CD14-positive monocyte (primary cell): ENCODE data around the gene CUBN. TPM values are rescaled to one million over a fixed set of nuclear protein-coding genes. Genes with fewer than 3 reads are reported as not detected.

Source experiments
- DNase-seq, 3 donors: peaks; one replicate each; pipeline ENCODE4 v3.0.0-alpha.2; 2011 to 2022
- H2AFZ ChIP-seq: 2 replicates; pipeline ENCODE4 v1.6.0; 2012; ENCODE audit warnings: mild to moderate bottlenecking, low read depth, low read length, inconsistent platforms; ENCODE audit not compliant: insufficient read depth, poor library complexity, severe bottlenecking
- H3K27ac ChIP-seq, 2 donors: 1 replicate in 1 of 2; 2 replicates in 1 of 2; pipeline ENCODE4 v1.5.1; 2012 to 2013; ENCODE audit warnings: low read length in 2 of 2, control low read depth in 1 of 2, inconsistent platforms in 1 of 2, low read depth in 1 of 2, mild to moderate bottlenecking in 1 of 2
- H3K27me3 ChIP-seq, 2 donors: one replicate each; pipeline versions ENCODE4 v1.6.0 to v1.6.1; 2011 to 2013; ENCODE audit warnings: low read length in 2 of 2; ENCODE audit not compliant: control insufficient read depth in 2 of 2, insufficient read depth in 2 of 2
- H3K36me3 ChIP-seq, 2 donors: replicated peaks in 1 of 2; 1 replicate in 1 of 2; 2 replicates in 1 of 2; pipeline versions ENCODE4 v1.5.1 to v1.6.1; 2012 to 2013; ENCODE audit warnings: low read length in 2 of 2, control low read depth in 1 of 2, inconsistent platforms in 1 of 2, mild to moderate bottlenecking in 1 of 2; ENCODE audit not compliant: insufficient read depth in 2 of 2, control insufficient read depth in 1 of 2
- H3K4me1 ChIP-seq, 2 donors: 1 replicate in 1 of 2; 2 replicates in 1 of 2; pipeline versions ENCODE4 v1.5.1 to v1.6.1; 2012 to 2013; ENCODE audit warnings: low read length in 2 of 2, control low read depth in 1 of 2, inconsistent platforms in 1 of 2, mild to moderate bottlenecking in 1 of 2, moderate library complexity in 1 of 2; ENCODE audit not compliant: insufficient read depth in 2 of 2, control insufficient read depth in 1 of 2
- H3K4me2 ChIP-seq: replicated peaks from 2 replicates; pipeline ENCODE3; 2012; ENCODE audit warnings: low read length, moderate library complexity, mild to moderate bottlenecking; ENCODE audit not compliant: poor library complexity, severe bottlenecking; ENCODE audit errors: extremely low read depth
- H3K4me3 ChIP-seq, 3 experiments: fragments of 200-600 bp in 1 of 3; sonication (generic) in 1 of 3; replicated peaks in 1 of 3; 1 replicate in 2 of 3; 2 replicates in 1 of 3; pipeline ENCODE4 v1.5.1; 2011 to 2013; ENCODE audit warnings: low read length in 3 of 3, mild to moderate bottlenecking in 3 of 3, control low read depth in 2 of 3, low read depth in 2 of 3, inconsistent platforms in 1 of 3, moderate library complexity in 1 of 3
- H3K79me2 ChIP-seq: 2 replicates; pipeline ENCODE4 v1.6.0; 2012; ENCODE audit warnings: mild to moderate bottlenecking, control low read depth, inconsistent platforms, low read length, moderate library complexity; ENCODE audit not compliant: insufficient read depth
- H3K9ac ChIP-seq: 2 replicates; pipeline ENCODE4 v1.6.0; 2017; ENCODE audit warnings: low read length, mild to moderate bottlenecking; ENCODE audit not compliant: insufficient read depth, poor library complexity, severe bottlenecking
- H3K9me3 ChIP-seq, 2 donors: replicated peaks in 1 of 2; 1 replicate in 1 of 2; 2 replicates in 1 of 2; pipeline versions ENCODE4 v1.5.1 to v1.6.1; 2012 to 2013; ENCODE audit warnings: low read length in 2 of 2, control low read depth in 1 of 2; ENCODE audit not compliant: control insufficient read depth in 1 of 2, insufficient read depth in 1 of 2
- H4K20me1 ChIP-seq: 2 replicates; pipeline ENCODE4 v1.6.0; 2012; ENCODE audit warnings: mild to moderate bottlenecking, low read length, control low read depth, moderate library complexity; ENCODE audit not compliant: insufficient read depth
- H3K27ac Mint-ChIP-seq, 7 donors: one replicate each; pipeline ENCODE4 v1.8.0; 2020; ENCODE audit warnings: mild to moderate bottlenecking in 7 of 7, mixed read lengths in 7 of 7, moderate library complexity in 6 of 7, inconsistent platforms in 2 of 7
- H3K27me3 Mint-ChIP-seq, 3 donors: one replicate each; pipeline ENCODE4 v1.8.0; 2021 to 2022; ENCODE audit warnings: low read depth in 3 of 3, mild to moderate bottlenecking in 3 of 3, mixed read lengths in 3 of 3, moderate library complexity in 3 of 3, inconsistent platforms in 1 of 3
- H3K36me3 Mint-ChIP-seq, 2 donors: one replicate each; pipeline ENCODE4 v1.8.0; 2020; ENCODE audit warnings: mixed read lengths in 2 of 2, inconsistent platforms in 1 of 2, mild to moderate bottlenecking in 1 of 2
- H3K4me1 Mint-ChIP-seq: one replicate; pipeline ENCODE4 v1.8.0; 2020; ENCODE audit warnings: mild to moderate bottlenecking, mixed read lengths
- H3K4me3 Mint-ChIP-seq, 2 donors: one replicate each; pipeline ENCODE4 v1.8.0; 2020; ENCODE audit warnings: mild to moderate bottlenecking in 2 of 2, mixed read lengths in 2 of 2, moderate library complexity in 1 of 2
- H3K9me3 Mint-ChIP-seq, 7 donors: one replicate each; pipeline ENCODE4 v1.8.0; 2020 to 2022; ENCODE audit warnings: mixed read lengths in 7 of 7, mild to moderate bottlenecking in 6 of 7, moderate library complexity in 6 of 7, inconsistent platforms in 2 of 7
- WGBS: methylation state at CpG from one replicate; pipeline ENCODE4 v1.1.5; 2013; ENCODE audit warnings: missing lambda C conversion rate; ENCODE audit not compliant: insufficient coverage; 5-methylcytosine and 5-hydroxymethylcytosine counted together
- intact Hi-C, 2 donors: fragments of 100-400 bp; cut with micrococcal nuclease; formaldehyde crosslinking; loops; one replicate each; pipeline versions ENCODE4 v1.15.0 to v1.15.1; 2023
- polyA plus RNA-seq, 3 donors: library from polyadenylated mRNA; depleted of rRNA in 1 of 3; unstranded in 2 of 3; stranded (reverse) in 1 of 3; fragments of 300-500 nt in 2 of 3; fragments of >200 nt in 1 of 3; fragmentation: Illumina TruSeq in 2 of 3; gene quantifications; 1 replicate in 2 of 3; 2 replicates in 1 of 3; pipeline ENCODE4 v1.2.3, GENCODE V29; 2012 to 2021
- TF ChIP-seq, protein P1 (sequence below): fragments of 200-600 bp; IDR thresholded peaks from one replicate; pipeline ENCODE4 v1.8.0; 2022; ENCODE audit warnings: antibody characterized with exemption, mild to moderate bottlenecking

CUBN gene
- polyA plus RNA-seq, 3 donors = 0.95 TPM; not detected in 2

GRCh38 chr10:16950656-16951601 is 178.7 kb downstream of the CUBN start:
- peaks cover 0 to 2% (median 0%) of the 10 kb centered on the region in 7 donors for H3K9me3 Mint-ChIP-seq
- intact Hi-C loops = no loop called here
- peaks cover 4 to 15% of the 10 kb centered on the region in 2 donors for H3K4me1 ChIP-seq
- peaks cover 0 to 7% (median 0%) of the 10 kb centered on the region in 3 donors for H3K27me3 Mint-ChIP-seq
- no peak overlapping the region for H3K4me2 ChIP-seq
- H3K9ac ChIP-seq = no peak overlapping the region
- no peaks in the 10 kb centered on the region for H4K20me1 ChIP-seq
- H3K79me2 ChIP-seq = no peaks in the 10 kb centered on the region
- H3K4me3 Mint-ChIP-seq = no peak overlapping the region
- 58% methylated on average over 4 of the region's 8 CpGs for WGBS
- no peak overlapping the region for H3K27ac Mint-ChIP-seq
- H3K4me1 Mint-ChIP-seq = peaks cover 20% of the 10 kb centered on the region
- H3K36me3 ChIP-seq = no peaks in the 10 kb centered on the region
- no peaks in the 10 kb centered on the region for H3K36me3 Mint-ChIP-seq
- no peak overlapping the region for H2AFZ ChIP-seq
- no peak for DNase-seq
- TF ChIP-seq, protein P1, sequence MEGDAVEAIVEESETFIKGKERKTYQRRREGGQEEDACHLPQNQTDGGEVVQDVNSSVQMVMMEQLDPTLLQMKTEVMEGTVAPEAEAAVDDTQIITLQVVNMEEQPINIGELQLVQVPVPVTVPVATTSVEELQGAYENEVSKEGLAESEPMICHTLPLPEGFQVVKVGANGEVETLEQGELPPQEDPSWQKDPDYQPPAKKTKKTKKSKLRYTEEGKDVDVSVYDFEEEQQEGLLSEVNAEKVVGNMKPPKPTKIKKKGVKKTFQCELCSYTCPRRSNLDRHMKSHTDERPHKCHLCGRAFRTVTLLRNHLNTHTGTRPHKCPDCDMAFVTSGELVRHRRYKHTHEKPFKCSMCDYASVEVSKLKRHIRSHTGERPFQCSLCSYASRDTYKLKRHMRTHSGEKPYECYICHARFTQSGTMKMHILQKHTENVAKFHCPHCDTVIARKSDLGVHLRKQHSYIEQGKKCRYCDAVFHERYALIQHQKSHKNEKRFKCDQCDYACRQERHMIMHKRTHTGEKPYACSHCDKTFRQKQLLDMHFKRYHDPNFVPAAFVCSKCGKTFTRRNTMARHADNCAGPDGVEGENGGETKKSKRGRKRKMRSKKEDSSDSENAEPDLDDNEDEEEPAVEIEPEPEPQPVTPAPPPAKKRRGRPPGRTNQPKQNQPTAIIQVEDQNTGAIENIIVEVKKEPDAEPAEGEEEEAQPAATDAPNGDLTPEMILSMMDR = no peak
- no peak overlapping the region for H3K4me3 ChIP-seq
- H3K9me3 ChIP-seq = no peaks in the 10 kb centered on the region
- H3K27me3 ChIP-seq = no peaks in the 10 kb centered on the region
- no peak overlapping the region for H3K27ac ChIP-seq

GRCh38 chr10:16949816-16950215 is 179.8 kb downstream of the CUBN start:
- Histone ChIP-seq H3K27ac (no peak overlapping the region), H3K4me3 (no peak overlapping the region), H3K4me1 (peaks cover 4 to 15% of the 10 kb centered on the region in 2 donors), H3K36me3 (no peaks in the 10 kb centered on the region), H3K9me3 (no peaks in the 10 kb centered on the region), H3K27me3 (no peaks in the 10 kb centered on the region), H3K9ac (no peak overlapping the region), H3K79me2 (no peaks in the 10 kb centered on the region), H2AFZ (no peak overlapping the region), H4K20me1 (no peaks in the 10 kb centered on the region), H3K4me2 (no peak overlapping the region)
- Mint-ChIP-seq H3K36me3 (no peaks in the 10 kb centered on the region), H3K9me3 (peaks cover 0 to 2% (median 0%) of the 10 kb centered on the region in 7 donors), H3K27me3 (peaks cover 0 to 7% (median 0%) of the 10 kb centered on the region in 3 donors), H3K27ac (no peak overlapping the region), H3K4me3 (no peak overlapping the region), H3K4me1 (peaks cover 20% of the 10 kb centered on the region)
- TF ChIP-seq, protein P1 = no peak
- no peak for DNase-seq
- 94% methylated on average over 7 of the region's 11 CpGs for WGBS
- intact Hi-C loops = no loop called here
